Choroid plexus epithelial cell (primary cell): Measurements from ENCODE around the gene NCEH1.

Source experiments
- DNase-seq: peaks from one replicate; pipeline ENCODE4 v3.0.0-alpha.2; 2010; ENCODE audit warnings: low read depth
- H3K4me3 ChIP-seq: 2 replicates; pipeline ENCODE4 v1.5.1; 2011; ENCODE audit warnings: low read depth, mild to moderate bottlenecking, control low read depth, low read length, moderate library complexity
- CTCF ChIP-seq: conservative IDR thresholded peaks from 2 replicates; pipeline ENCODE4 v1.5.1; 2011; ENCODE audit warnings: low read depth, mild to moderate bottlenecking, control low read depth, inconsistent platforms, low read length, moderate library complexity

The NCEH1 gene

GRCh38 chr3:172614340-172615274 lies 96.3 kb downstream of the NCEH1 start:
- H3K4me3 ChIP-seq: no peak overlapping the region
- no peak for TF ChIP-seq CTCF
- no peak for DNase-seq

GRCh38 chr3:172613845-172614244 lies 97.0 kb downstream of the NCEH1 start:
- no peak for TF ChIP-seq CTCF
- no peak for DNase-seq
- H3K4me3 ChIP-seq: no peak overlapping the region

GRCh38 chr3:172612871-172613678 lies 97.8 kb downstream of the NCEH1 start:
- DNase-seq: no peak
- no peak for TF ChIP-seq CTCF
- H3K4me3 ChIP-seq: no peak overlapping the region

- TF ChIP-seq CTCF: no peak
- H3K4me3 ChIP-seq: no peak overlapping the region
- DNase-seq: no peak
These were observed 101.1 kb downstream of the NCEH1 start for GRCh38 chr3:172609750-172610149.

GRCh38 chr3:172608575-172608974 lies 102.3 kb downstream of the NCEH1 start:
- H3K4me3 ChIP-seq: no peak overlapping the region
- DNase-seq: no peak
- no peak for TF ChIP-seq CTCF

GRCh38 chr3:172607305-172608121 lies 103.4 kb downstream of the NCEH1 start:
- peak; percentile 91 for DNase-seq
- TF ChIP-seq CTCF: no peak
- H3K4me3 ChIP-seq: no peak overlapping the region
